Measurements from ENCODE around the gene AMOTL1. TPM values are rescaled to one million over a fixed set of nuclear protein-coding genes. Genes with fewer than 3 reads are reported as not detected.

The AMOTL1 gene
- total and polyA plus RNA-seq, 7 donors: 0.69 to 161 (median 96.3) TPM

DNA sequence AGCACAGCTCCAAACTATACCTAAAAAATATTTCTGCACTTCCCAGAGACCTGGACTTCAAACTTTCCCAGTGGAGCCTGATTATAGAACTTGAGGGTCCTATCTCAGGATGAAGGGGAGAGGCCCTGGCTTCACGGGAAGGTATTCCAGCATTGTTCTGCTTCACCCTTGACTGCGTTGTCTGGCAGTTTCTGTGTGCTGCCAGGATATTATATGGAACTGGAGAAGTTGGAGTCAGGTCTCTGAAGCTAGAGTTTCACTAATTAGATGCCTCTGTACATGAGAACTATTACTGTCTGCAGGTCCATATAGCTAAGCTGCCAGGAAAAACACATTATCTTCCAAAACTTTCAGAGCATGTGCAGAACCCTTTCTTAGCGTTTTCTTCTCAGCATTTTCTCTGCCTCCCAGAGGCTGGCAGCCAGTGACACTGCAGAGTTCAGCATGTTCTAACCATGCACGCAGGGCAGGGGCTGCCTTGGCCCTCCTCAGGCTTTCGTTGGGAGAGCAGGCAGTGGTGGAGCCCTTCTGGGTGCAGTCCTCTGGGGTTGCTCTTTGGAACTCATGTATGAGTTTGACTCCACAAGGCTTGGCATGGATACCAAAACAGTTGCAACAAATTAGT lies 105.9 kb downstream of the AMOTL1 start:
- Histone ChIP-seq H3K4me3 (no peak overlapping the region), H3K27ac (peak overlapping the region; percentile 17 to 87 (median 64)), H3K36me3 (peaks cover 10 to 90% (median 36%) of the 10 kb centered on the region in 4 donors), H3K4me1 (peaks cover 0 to 50% (median 41%) of the 10 kb centered on the region in 4 donors), H3K27me3 (no peaks in the 10 kb centered on the region), H3K9me3 (no peaks in the 10 kb centered on the region)
- TF ChIP-seq POLR2A (IDR thresholded peaks at IDR 0.05): no peak
- no peak for TF ChIP-seq EP300 (IDR thresholded peaks at IDR 0.05)
- TF ChIP-seq POLR2AphosphoS5 (IDR thresholded peaks at IDR 0.05): no peak
- intact Hi-C loops (cut with DNase I): no loop called here
- 88% methylated on average over 5 of the region's 5 CpGs for WGBS, 2 donors
- no peak for DNase-seq

DNA sequence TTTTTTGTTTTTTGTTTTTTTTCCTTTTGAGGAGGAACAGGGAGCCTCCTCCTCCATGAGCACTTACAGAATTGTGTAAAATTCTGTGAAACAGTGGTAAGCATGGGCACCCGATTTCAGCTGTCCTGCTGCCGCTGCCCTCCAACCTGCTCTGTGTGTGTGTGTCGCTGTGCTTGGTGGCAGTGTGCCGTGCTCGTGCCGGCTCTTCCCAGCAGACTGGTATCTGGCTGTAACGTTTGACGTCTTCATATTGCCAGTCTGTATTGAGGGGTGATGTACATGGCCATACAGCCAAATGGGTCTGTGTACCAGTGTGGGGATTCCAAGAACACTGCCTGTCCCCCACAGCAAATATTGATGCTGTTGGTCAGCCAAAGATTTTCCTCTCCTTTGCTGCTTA lies 108.1 kb downstream of the AMOTL1 start:
- intact Hi-C loops (cut with DNase I): loop anchor here (1.0 to 5.0 kb wide), 4 partner anchors 39 to 135 kb away; partner anchors contain the start of genes CWC15 and KDM4D
- WGBS, 2 donors: 88 to 90% methylated on average over 8 of the region's 8 CpGs
- no peaks in the 10 kb centered on the region for H3K9me3 ChIP-seq

DNA sequence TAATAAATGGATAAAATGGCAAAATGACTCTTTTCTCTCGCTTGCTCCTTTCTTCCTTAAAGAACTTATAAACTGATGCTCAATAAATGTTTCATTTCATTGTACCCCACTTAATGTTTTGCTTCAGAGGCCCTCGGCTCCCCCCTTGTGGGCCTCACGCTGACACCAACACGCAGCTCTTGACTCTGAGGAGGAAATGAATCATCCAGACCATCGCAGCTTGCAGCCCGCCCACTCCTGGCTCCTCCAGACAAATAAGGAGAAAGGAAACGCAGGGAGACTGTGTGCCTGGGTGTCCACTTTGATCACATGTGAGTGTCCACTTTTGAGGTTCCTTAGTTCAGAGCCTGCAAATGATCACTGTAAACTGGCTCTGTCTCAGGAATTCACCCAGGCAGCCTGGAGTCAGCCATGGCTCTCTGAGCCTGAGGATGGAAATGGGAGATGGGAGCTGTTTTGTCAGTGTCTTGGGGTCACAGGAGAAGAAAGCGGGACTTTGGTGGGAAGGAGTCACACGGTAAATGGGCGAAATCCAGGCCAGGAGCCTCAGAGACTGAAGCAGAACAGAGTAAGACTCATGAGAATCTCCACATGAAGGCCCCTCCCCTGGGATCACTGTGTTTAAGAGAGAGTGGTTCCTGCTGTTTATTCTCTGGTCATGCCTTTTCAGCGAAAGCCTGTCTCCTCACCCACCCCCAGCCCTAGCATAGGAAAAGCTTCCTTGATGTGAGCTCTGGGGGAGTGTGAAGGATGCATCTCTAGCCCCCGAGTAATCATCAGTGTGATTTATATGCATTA lies 108.7 kb downstream of the AMOTL1 start:
- peak; percentile 95 for DNase-seq
- H3K27ac ChIP-seq: peak overlapping the region; percentile 56 to 87 (median 72)
- H3K27me3 ChIP-seq: no peaks in the 10 kb centered on the region
- peaks cover 0 to 64% (median 49%) of the 10 kb centered on the region in 4 donors for H3K4me1 ChIP-seq
- no peak overlapping the region for H3K4me3 ChIP-seq
- TF ChIP-seq EP300 (IDR thresholded peaks at IDR 0.05) (no peak), POLR2A (IDR thresholded peaks at IDR 0.05) (no peak), POLR2AphosphoS5 (IDR thresholded peaks at IDR 0.05) (peak; percentile 48 to 83 (median 64))
- TF ChIP-seq, protein P1, sequence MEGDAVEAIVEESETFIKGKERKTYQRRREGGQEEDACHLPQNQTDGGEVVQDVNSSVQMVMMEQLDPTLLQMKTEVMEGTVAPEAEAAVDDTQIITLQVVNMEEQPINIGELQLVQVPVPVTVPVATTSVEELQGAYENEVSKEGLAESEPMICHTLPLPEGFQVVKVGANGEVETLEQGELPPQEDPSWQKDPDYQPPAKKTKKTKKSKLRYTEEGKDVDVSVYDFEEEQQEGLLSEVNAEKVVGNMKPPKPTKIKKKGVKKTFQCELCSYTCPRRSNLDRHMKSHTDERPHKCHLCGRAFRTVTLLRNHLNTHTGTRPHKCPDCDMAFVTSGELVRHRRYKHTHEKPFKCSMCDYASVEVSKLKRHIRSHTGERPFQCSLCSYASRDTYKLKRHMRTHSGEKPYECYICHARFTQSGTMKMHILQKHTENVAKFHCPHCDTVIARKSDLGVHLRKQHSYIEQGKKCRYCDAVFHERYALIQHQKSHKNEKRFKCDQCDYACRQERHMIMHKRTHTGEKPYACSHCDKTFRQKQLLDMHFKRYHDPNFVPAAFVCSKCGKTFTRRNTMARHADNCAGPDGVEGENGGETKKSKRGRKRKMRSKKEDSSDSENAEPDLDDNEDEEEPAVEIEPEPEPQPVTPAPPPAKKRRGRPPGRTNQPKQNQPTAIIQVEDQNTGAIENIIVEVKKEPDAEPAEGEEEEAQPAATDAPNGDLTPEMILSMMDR (IDR thresholded peaks at IDR 0.05): peak in 2 of 4 experiments; percentile 12 to 23
- no peaks in the 10 kb centered on the region for H3K9me3 ChIP-seq
- intact Hi-C loops (cut with DNase I): loop anchor here (1.0 to 5.0 kb wide), 4 partner anchors 40 to 136 kb away; partner anchors contain the start of genes CWC15 and KDM4D
- H3K36me3 ChIP-seq: peaks cover 0 to 88% (median 14%) of the 10 kb centered on the region in 4 donors
- WGBS, 2 donors: 33 to 48% methylated on average over 12 of the region's 12 CpGs

More for the DNA sequence above, 108.1 kb downstream of the AMOTL1 start:
- H3K27ac ChIP-seq: peak overlapping the region; percentile 56 to 87 (median 72)
- DNase-seq: no peak
- peaks cover 0 to 62% (median 47%) of the 10 kb centered on the region in 4 donors for H3K4me1 ChIP-seq
- H3K36me3 ChIP-seq: peaks cover 0 to 88% (median 16%) of the 10 kb centered on the region in 4 donors
- no peak for TF ChIP-seq POLR2A (IDR thresholded peaks at IDR 0.05)
- no peak for TF ChIP-seq POLR2AphosphoS5 (IDR thresholded peaks at IDR 0.05)
- TF ChIP-seq EP300 (IDR thresholded peaks at IDR 0.05): no peak
- TF ChIP-seq, protein P1 (IDR thresholded peaks at IDR 0.05): no peak
- no peaks in the 10 kb centered on the region for H3K27me3 ChIP-seq
- no peak overlapping the region for H3K4me3 ChIP-seq

DNA sequence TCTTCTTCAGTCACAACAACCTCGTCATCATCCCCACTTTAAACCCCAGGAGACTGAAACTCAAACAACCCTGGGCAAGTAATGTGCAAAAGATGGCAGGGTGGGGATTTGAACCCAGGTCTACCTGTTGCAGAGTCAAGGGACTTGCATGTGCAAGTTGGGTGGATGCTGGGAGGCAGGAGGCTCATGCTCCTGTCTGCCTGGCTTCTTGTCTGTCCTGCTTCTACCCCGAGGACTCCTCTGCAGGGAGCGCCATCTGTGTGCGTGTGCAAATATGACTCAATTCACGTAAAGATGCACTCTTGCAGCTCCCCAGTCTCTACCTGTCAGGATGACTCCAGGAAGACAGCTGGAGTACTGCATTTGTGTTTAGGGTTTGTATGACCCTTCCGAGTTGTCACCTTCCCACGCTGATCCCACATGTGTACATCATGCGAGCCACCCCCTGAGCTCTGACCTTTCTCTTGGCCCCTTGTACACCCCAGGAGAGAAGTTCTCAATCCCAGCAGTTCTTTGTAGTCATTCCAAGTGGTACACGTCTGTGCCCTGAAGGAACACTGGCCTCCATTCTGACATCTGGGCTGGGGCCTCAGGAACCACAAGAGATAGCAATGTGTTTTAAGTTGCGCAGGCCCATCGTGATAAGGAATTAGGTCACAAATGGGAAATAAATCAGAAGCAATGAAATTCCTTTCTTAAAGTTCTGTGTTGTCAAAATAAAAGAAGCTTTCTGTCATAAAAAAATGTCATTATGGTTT lies 109.5 kb downstream of the AMOTL1 start:
- peak overlapping the region; percentile 56 to 87 (median 72) for H3K27ac ChIP-seq
- no peaks in the 10 kb centered on the region for H3K9me3 ChIP-seq
- H3K36me3 ChIP-seq: peaks cover 0 to 88% (median 10%) of the 10 kb centered on the region in 4 donors
- WGBS, 2 donors: 85 to 92% methylated on average over 11 of the region's 11 CpGs
- TF ChIP-seq POLR2AphosphoS5 (IDR thresholded peaks at IDR 0.05): peak in 1 of 4 donors; percentile 10
- TF ChIP-seq EP300 (IDR thresholded peaks at IDR 0.05): no peak
- no peak for TF ChIP-seq POLR2A (IDR thresholded peaks at IDR 0.05)
- no peaks in the 10 kb centered on the region for H3K27me3 ChIP-seq
- peaks cover 0 to 64% (median 49%) of the 10 kb centered on the region in 4 donors for H3K4me1 ChIP-seq
- intact Hi-C loops (cut with DNase I): loop anchor here (5.0 kb wide), 3 partner anchors 40 to 95 kb away; partner anchors contain the start of genes CWC15 and KDM4D
- H3K4me3 ChIP-seq: no peak overlapping the region
- DNase-seq: no peak

DNA sequence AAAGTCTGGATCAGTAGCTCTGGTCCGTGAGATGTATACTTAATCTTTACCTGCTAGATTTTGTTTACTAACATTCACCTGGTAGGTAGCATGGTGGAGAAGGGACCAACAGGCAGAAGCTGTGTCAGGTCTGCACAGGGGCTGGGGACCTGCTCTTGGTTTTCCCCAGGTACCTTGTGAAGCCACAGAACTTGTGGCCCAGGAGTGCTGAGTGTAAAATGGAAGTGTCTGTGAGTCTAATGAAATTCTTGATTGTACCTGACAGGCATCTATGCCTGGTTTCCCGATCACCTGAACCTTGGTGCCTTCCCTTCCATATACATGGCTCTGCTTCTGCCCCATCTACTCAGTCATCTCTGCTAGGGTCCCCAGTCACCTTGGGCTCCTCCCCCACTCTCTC lies 110.8 kb downstream of the AMOTL1 start:
- no peak for TF ChIP-seq POLR2AphosphoS5 (IDR thresholded peaks at IDR 0.05)
- TF ChIP-seq EP300 (IDR thresholded peaks at IDR 0.05): no peak
- no peak for TF ChIP-seq POLR2A (IDR thresholded peaks at IDR 0.05)
- TF ChIP-seq, protein P1 (IDR thresholded peaks at IDR 0.05): no peak
- no peak overlapping the region for H3K4me3 ChIP-seq
- peaks cover 0 to 52% (median 42%) of the 10 kb centered on the region in 4 donors for H3K4me1 ChIP-seq
- H3K27ac ChIP-seq: no peak overlapping the region
- H3K9me3 ChIP-seq: no peaks in the 10 kb centered on the region
- WGBS, 2 donors: 93 to 96% methylated on average over 2 of the region's 2 CpGs
- peaks cover 0 to 81% (median 4%) of the 10 kb centered on the region in 4 donors for H3K36me3 ChIP-seq
- intact Hi-C loops (cut with DNase I): loop anchor here (5.0 kb wide), 3 partner anchors 42 to 93 kb away; partner anchors contain the start of genes CWC15 and KDM4D
- no peaks in the 10 kb centered on the region for H3K27me3 ChIP-seq
- no peak for DNase-seq

Data from sigmoid colon (tissue), 7 donors.